Karpas-422 (cell line): ENCODE data around the gene ZNF155. TPM values are rescaled to one million over a fixed set of nuclear protein-coding genes. Genes with fewer than 3 reads are reported as not detected.

Experiments used
- DNase-seq: peaks from one replicate; pipeline ENCODE4 v3.0.0-alpha.2; 2015
- H2AFZ ChIP-seq: fragments of 200-600 bp; sonication (generic); 2 replicates; pipeline ENCODE4 v1.6.1; 2014; ENCODE audit warnings: antibody characterized with exemption, low read length, mixed read lengths
- H3K27ac ChIP-seq: fragments of 200-600 bp; sonication (generic); 2 replicates; pipeline ENCODE4 v1.5.1; 2014; ENCODE audit warnings: mild to moderate bottlenecking, low read length, moderate library complexity
- H3K27me3 ChIP-seq: fragments of 200-600 bp; sonication (generic); 2 replicates; pipeline ENCODE4 v1.6.1; 2014; ENCODE audit warnings: low read length, mixed read lengths
- H3K36me3 ChIP-seq: fragments of 200-600 bp; sonication (generic); 2 replicates; pipeline ENCODE4 v1.6.1; 2014; ENCODE audit warnings: low read length, mixed read lengths; ENCODE audit not compliant: insufficient read depth
- H3K4me1 ChIP-seq: fragments of 200-600 bp; sonication (generic); 2 replicates; pipeline ENCODE4 v1.6.1; 2014; ENCODE audit warnings: mild to moderate bottlenecking, low read length, mixed read lengths
- H3K4me2 ChIP-seq: fragments of 200-600 bp; sonication (generic); 2 replicates; pipeline ENCODE4 v1.6.1; 2014; ENCODE audit warnings: low read length, low read depth, mild to moderate bottlenecking; ENCODE audit not compliant: poor library complexity, severe bottlenecking
- H3K4me3 ChIP-seq: fragments of 200-600 bp; sonication (generic); 2 replicates; pipeline ENCODE4 v1.5.1; 2014; ENCODE audit warnings: mild to moderate bottlenecking, antibody characterized with exemption, low read length, mixed read lengths
- H3K79me2 ChIP-seq: fragments of 200-600 bp; sonication (generic); 2 replicates; pipeline ENCODE4 v1.6.1; 2014; ENCODE audit warnings: mild to moderate bottlenecking, low read length, mixed read lengths
- H3K9ac ChIP-seq: fragments of 200-600 bp; sonication (generic); 2 replicates; pipeline ENCODE4 v1.6.0; 2014; ENCODE audit warnings: low read length
- H3K9me2 ChIP-seq: fragments of 200-600 bp; sonication (generic), shearing (Covaris generic); replicated peaks from 2 replicates; pipeline ENCODE4 v1.6.0; 2014; ENCODE audit warnings: mild to moderate bottlenecking, low read length, moderate library complexity; ENCODE audit not compliant: insufficient read depth
- H3K9me3 ChIP-seq: fragments of 300-700, 200-600 bp; sonication (generic); 2 replicates; pipeline ENCODE4 v1.6.1; 2014; ENCODE audit warnings: low read length, mixed read lengths
- H4K20me1 ChIP-seq: fragments of 200-600 bp; sonication (generic); 2 replicates; pipeline ENCODE4 v1.6.1; 2014; ENCODE audit warnings: mild to moderate bottlenecking, antibody characterized with exemption, low read length, low read depth; ENCODE audit not compliant: insufficient read depth
- total RNA-seq: library from RNA; depleted of rRNA; stranded (reverse); fragments of >200 nt; shearing (Covaris generic); gene quantifications from 2 replicates; pipeline ENCODE4 v1.2.3, GENCODE V29; 2014; ENCODE audit warnings: low replicate concordance

ZNF155 gene
- total RNA-seq, 1 experiment from 2014 or later, result not detected

GRCh38 chr19:43950834-43951645 is 32.9 kb upstream of the ZNF155 start, which contains the start of gene ZNF221:
Gene ZNF221 (plus strand): TSS chr19:43951228. CDS start chr19:43962727, 11,499 bp downstream.
- H3K79me2 ChIP-seq, result no peaks in the 10 kb centered on the region
- no peaks in the 10 kb centered on the region for H4K20me1 ChIP-seq
- H3K4me2 ChIP-seq, result no peak within 1 kb of the TSS
- H3K27me3 ChIP-seq, result no peaks in the 10 kb centered on the region; the same call in 1 of the 2 replicates
- H3K27ac ChIP-seq, result no peak within 1 kb of the TSS
- no peaks in the 10 kb centered on the region for H3K4me1 ChIP-seq
- no peak within 1 kb of the TSS for H3K4me3 ChIP-seq
- no peak for DNase-seq
- no peaks in the 10 kb centered on the region for H3K9me2 ChIP-seq
- no peaks in the 10 kb centered on the region for H3K36me3 ChIP-seq
- H3K9me3 ChIP-seq, result peaks cover 6% of the 10 kb centered on the region
- no peak within 1 kb of the TSS for H2AFZ ChIP-seq
- H3K9ac ChIP-seq, result no peak within 1 kb of the TSS

GRCh38 chr19:43956827-43957226 is 27.2 kb upstream of the ZNF155 start:
- Histone ChIP-seq H3K9me2 (0 out of 2 replicates have a peak, but pooled peaks cover 3% of the 10 kb centered on the region), H3K9me3 (0 out of 2 replicates have a peak, but pooled peaks cover 4% of the 10 kb centered on the region), H3K79me2 (no peaks in the 10 kb centered on the region), H4K20me1 (no peaks in the 10 kb centered on the region), H3K9ac (no peak overlapping the region), H3K27ac (no peak overlapping the region), H2AFZ (no peak overlapping the region), H3K4me3 (no peak overlapping the region), H3K4me2 (no peak overlapping the region), H3K4me1 (no peaks in the 10 kb centered on the region), H3K36me3 (no peaks in the 10 kb centered on the region), H3K27me3 (no peaks in the 10 kb centered on the region; the same call in 1 of the 2 replicates)
- DNase-seq, result no peak

- no peak overlapping the region for H2AFZ ChIP-seq
- H3K36me3 ChIP-seq, result no peaks in the 10 kb centered on the region
- no peaks in the 10 kb centered on the region for H3K79me2 ChIP-seq
- no peaks in the 10 kb centered on the region for H3K4me1 ChIP-seq
- DNase-seq, result no peak
- no peak overlapping the region for H3K9ac ChIP-seq
- H3K4me2 ChIP-seq, result no peak overlapping the region
- H3K27me3 ChIP-seq, result no peaks in the 10 kb centered on the region; the same call in 1 of the 2 replicates
- H3K9me3 ChIP-seq, result 0 out of 2 replicates have a peak, but pooled peaks cover 4% of the 10 kb centered on the region
- H3K4me3 ChIP-seq, result no peak overlapping the region
- H3K27ac ChIP-seq, result no peak overlapping the region
- no peaks in the 10 kb centered on the region for H4K20me1 ChIP-seq
- H3K9me2 ChIP-seq, result 0 out of 2 replicates have a peak, but pooled peaks cover 3% of the 10 kb centered on the region
These were observed 26.1 kb upstream of the ZNF155 start for GRCh38 chr19:43957891-43958290.

- Histone ChIP-seq H3K4me1 (no peaks in the 10 kb centered on the region), H3K4me3 (no peak overlapping the region), H2AFZ (no peak overlapping the region), H3K27ac (no peak overlapping the region), H3K4me2 (no peak overlapping the region), H3K9me2 (0 out of 2 replicates have a peak, but pooled peaks cover 3% of the 10 kb centered on the region), H3K9me3 (peaks cover 6% of the 10 kb centered on the region; the same call in 1 of the 2 replicates), H3K36me3 (no peaks in the 10 kb centered on the region), H3K79me2 (no peaks in the 10 kb centered on the region), H3K9ac (no peak overlapping the region), H4K20me1 (no peaks in the 10 kb centered on the region), H3K27me3 (no peaks in the 10 kb centered on the region)
- DNase-seq, result no peak
These were observed 23.6 kb upstream of the ZNF155 start for GRCh38 chr19:43960411-43960810.

GRCh38 chr19:43966079-43966694 is 17.8 kb upstream of the ZNF155 start:
- Histone ChIP-seq H3K4me3 (no peak overlapping the region), H3K27me3 (peaks cover 4% of the 10 kb centered on the region; the same call in 1 of the 2 replicates), H3K9me2 (0 out of 2 replicates have a peak, but pooled peaks cover 3% of the 10 kb centered on the region), H3K9ac (no peak overlapping the region), H3K27ac (no peak overlapping the region), H3K36me3 (no peaks in the 10 kb centered on the region), H2AFZ (no peak overlapping the region), H3K79me2 (no peaks in the 10 kb centered on the region), H3K4me1 (no peaks in the 10 kb centered on the region), H3K4me2 (no peak overlapping the region), H3K9me3 (peaks cover 17% of the 10 kb centered on the region), H4K20me1 (no peaks in the 10 kb centered on the region)
- DNase-seq, result no peak

- Histone ChIP-seq H3K79me2 (no peaks in the 10 kb centered on the region), H3K36me3 (no peaks in the 10 kb centered on the region), H3K9me3 (no peaks in the 10 kb centered on the region), H3K27ac (no peak overlapping the region), H3K4me3 (no peak overlapping the region), H3K4me2 (no peak overlapping the region), H3K9me2 (no peaks in the 10 kb centered on the region), H3K9ac (no peak overlapping the region), H4K20me1 (no peaks in the 10 kb centered on the region), H3K4me1 (no peaks in the 10 kb centered on the region), H2AFZ (no peak overlapping the region), H3K27me3 (no peaks in the 10 kb centered on the region)
- DNase-seq, result no peak
These were observed 7.3 kb upstream of the ZNF155 start for GRCh38 chr19:43976732-43977131.

GRCh38 chr19:43983544-43983911 is 460 bp upstream of the ZNF155 start:
- Histone ChIP-seq H3K9ac (no peak overlapping the region), H4K20me1 (no peaks in the 10 kb centered on the region), H3K4me1 (no peaks in the 10 kb centered on the region), H3K27ac (no peak overlapping the region), H3K9me3 (no peaks in the 10 kb centered on the region), H3K79me2 (no peaks in the 10 kb centered on the region), H3K4me3 (no peak overlapping the region), H3K9me2 (no peaks in the 10 kb centered on the region), H3K4me2 (no peak overlapping the region), H2AFZ (no peak overlapping the region), H3K36me3 (no peaks in the 10 kb centered on the region), H3K27me3 (no peaks in the 10 kb centered on the region)
- DNase-seq, result no peak

GRCh38 chr19:43984687-43985000 is 656 bp downstream of the ZNF155 start:
- Histone ChIP-seq H3K9me3 (no peaks in the 10 kb centered on the region), H3K4me1 (no peaks in the 10 kb centered on the region), H3K79me2 (no peaks in the 10 kb centered on the region), H3K36me3 (no peaks in the 10 kb centered on the region), H3K27me3 (no peaks in the 10 kb centered on the region), H3K4me3 (no peak overlapping the region), H3K9me2 (no peaks in the 10 kb centered on the region), H2AFZ (no peak overlapping the region), H3K27ac (no peak overlapping the region), H3K4me2 (no peak overlapping the region), H4K20me1 (no peaks in the 10 kb centered on the region), H3K9ac (no peak overlapping the region)
- DNase-seq, result no peak
